Prostate gland (tissue), 2 donors: ENCODE measurements around the gene SLC2A4. TPM values are rescaled to one million over a fixed set of nuclear protein-coding genes. Genes with fewer than 3 reads are reported as not detected.

Source experiments
- DNase-seq: peaks from one replicate; pipeline ENCODE4 v3.0.0-alpha.2; 2019; ENCODE audit warnings: low spot score
- H3K27ac ChIP-seq, 2 donors: fragments of 200-600 bp; sonication (generic); 2 replicates each; pipeline ENCODE4 v1.5.1; 2017 to 2019
- H3K27me3 ChIP-seq: fragments of 200-600 bp; sonication (generic); replicated peaks from 2 replicates; pipeline ENCODE4 v1.5.1; 2019; ENCODE audit not compliant: insufficient read depth
- H3K36me3 ChIP-seq, 2 donors: fragments of 200-600 bp; sonication (generic); 1 replicate in 1 of 2; 2 replicates in 1 of 2; pipeline versions ENCODE4 v1.5.1 to v1.8.1; 2017 to 2019
- H3K4me1 ChIP-seq: fragments of 200-600 bp; sonication (generic); replicated peaks from 2 replicates; pipeline ENCODE4 v1.5.1; 2019
- H3K4me3 ChIP-seq, 2 donors: fragments of 200-600 bp; sonication (generic); 2 replicates each; pipeline ENCODE4 v1.5.1; 2017 to 2019
- H3K9me3 ChIP-seq: fragments of 200-600 bp; sonication (generic); 2 replicates; pipeline ENCODE4 v1.5.1; 2017
- CTCF ChIP-seq, 4 experiments: fragments of 200-600 bp in 2 of 4; fragments of 450-650 bp in 2 of 4; sonication (generic) in 2 of 4; IDR thresholded peaks; 1 replicate in 3 of 4; 2 replicates in 1 of 4; pipeline ENCODE4 v1.5.1; 2016 to 2019; ENCODE audit warnings: antibody characterized with exemption in 4 of 4, mild to moderate bottlenecking in 2 of 4, moderate library complexity in 2 of 4
- POLR2A ChIP-seq: fragments of 450-650 bp; IDR thresholded peaks from one replicate; pipeline ENCODE4 v1.6.1; 2016; ENCODE audit warnings: antibody characterized with exemption, mild to moderate bottlenecking
- POLR2AphosphoS5 ChIP-seq: sonication (generic); formaldehyde crosslinking; IDR thresholded peaks from one replicate; pipeline ENCODE4 v1.6.1; 2017; ENCODE audit warnings: antibody characterized with exemption
- WGBS: methylation state at CpG from one replicate; pipeline ENCODE4 v1.1.5; 2018; 5-methylcytosine and 5-hydroxymethylcytosine counted together
- intact Hi-C: fragments of 100-400 bp; cut with DNase I; formaldehyde crosslinking; loops from one replicate; pipeline ENCODE4 v1.14.2; 2022
- total RNA-seq, 2 donors: library from RNA; depleted of rRNA; stranded (reverse); fragments of >200 nt; gene quantifications; one replicate each; pipeline ENCODE4 v1.1.0, GENCODE V29; 2016

The SLC2A4 gene
- total RNA-seq, 2 donors from 2014 or later, result 13.8 to 27.4 TPM

- WGBS, result 86% methylated on average over 17 of the region's 17 CpGs
- H3K27me3 ChIP-seq, result no peaks in the 10 kb centered on the region
- peaks cover 6% of the 10 kb centered on the region for H3K4me1 ChIP-seq
- intact Hi-C loops, result no loop called here
- H3K36me3 ChIP-seq, result peaks cover 0 to 3% of the 10 kb centered on the region in 2 donors
- TF ChIP-seq POLR2AphosphoS5 (no peak), CTCF (IDR thresholded peaks at IDR 0.05) (no peak), POLR2A (no peak)
- no peaks in the 10 kb centered on the region for H3K9me3 ChIP-seq
- no peak for DNase-seq
- H3K27ac ChIP-seq, result no peak overlapping the region
- H3K4me3 ChIP-seq, result no peak overlapping the region
These were observed 46.0 kb downstream of the SLC2A4 start for GRCh38 chr17:7327501-7327900.

GRCh38 chr17:7328009-7328408 is 46.5 kb downstream of the SLC2A4 start:
- intact Hi-C loops, result no loop called here
- Histone ChIP-seq H3K4me3 (peak overlapping the region in 1 of 2 donors; percentile 87), H3K27ac (no peak overlapping the region)

GRCh38 chr17:7328840-7329373 is 47.4 kb downstream of the SLC2A4 start, which contains the start of gene NEURL4:
Gene NEURL4 (minus strand): TSS chr17:7329335. CDS start chr17:7329312, 23 bp downstream.
- DNase-seq, result no peak
- intact Hi-C loops, result no loop called here
- WGBS, result under 1% methylated on average over 31 of the region's 50 CpGs

More at GRCh38 chr17:7328009-7328408, 46.5 kb downstream of the SLC2A4 start:
- Histone ChIP-seq H3K9me3 (no peaks in the 10 kb centered on the region), H3K36me3 (no peaks in the 10 kb centered on the region), H3K4me1 (peaks cover 6% of the 10 kb centered on the region), H3K27me3 (no peaks in the 10 kb centered on the region)
- TF ChIP-seq POLR2AphosphoS5, result no peak
- DNase-seq, result no peak
- WGBS, result 58% methylated on average over 1 of the region's 1 CpG

GRCh38 chr17:7329374-7329996 is 48.0 kb downstream of the SLC2A4 start:
- peak; percentile 96 for DNase-seq
- peaks cover 6% of the 10 kb centered on the region for H3K4me1 ChIP-seq
- H3K27me3 ChIP-seq, result no peaks in the 10 kb centered on the region
- peak overlapping the region; percentile 72 to 87 for H3K4me3 ChIP-seq
- WGBS, result under 1% methylated on average over 43 of the region's 43 CpGs
- H3K27ac ChIP-seq, result peak overlapping the region; percentile 82 to 84
- TF ChIP-seq POLR2AphosphoS5 (peak; percentile 96), POLR2A (peak; percentile 60), CTCF (IDR thresholded peaks at IDR 0.05) (peak in 2 of 4 experiments; percentile 16 to 25)
- H3K9me3 ChIP-seq, result no peaks in the 10 kb centered on the region
- intact Hi-C loops, result no loop called here
- no peaks in the 10 kb centered on the region for H3K36me3 ChIP-seq

More at GRCh38 chr17:7328840-7329373, 47.4 kb downstream of the SLC2A4 start, which contains the start of gene NEURL4:
- H3K4me1 ChIP-seq, result peaks cover 6% of the 10 kb centered on the region
- no peaks in the 10 kb centered on the region for H3K27me3 ChIP-seq
- TF ChIP-seq CTCF (IDR thresholded peaks at IDR 0.05), result peak in 1 of 4 experiments; percentile 5
- TF ChIP-seq POLR2AphosphoS5, result no peak
- H3K9me3 ChIP-seq, result no peaks in the 10 kb centered on the region
- H3K36me3 ChIP-seq, result no peaks in the 10 kb centered on the region
- H3K4me3 ChIP-seq, result peak within 1 kb of the TSS; percentile 72 to 87
- H3K27ac ChIP-seq, result peak within 1 kb of the TSS; percentile 82 to 84

- TF ChIP-seq CTCF (IDR thresholded peaks at IDR 0.05) (no peak), POLR2AphosphoS5 (no peak)
- H3K4me3 ChIP-seq, result peak overlapping the region; percentile 72 to 87
- H3K27ac ChIP-seq, result peak overlapping the region; percentile 82 to 84
- peaks cover 6% of the 10 kb centered on the region for H3K4me1 ChIP-seq
- no peaks in the 10 kb centered on the region for H3K27me3 ChIP-seq
- intact Hi-C loops, result no loop called here
- peak; percentile 69 for DNase-seq
- H3K9me3 ChIP-seq, result no peaks in the 10 kb centered on the region
- under 1% methylated on average over 28 of the region's 34 CpGs for WGBS
- no peaks in the 10 kb centered on the region for H3K36me3 ChIP-seq
These were observed 48.6 kb downstream of the SLC2A4 start for GRCh38 chr17:7329997-7330637.
